GM23338 (cell line): Measurements from ENCODE around the gene PALLD. TPM values are rescaled to one million over a fixed set of nuclear protein-coding genes. Genes with fewer than 3 reads are reported as not detected.

Source experiments
- ATAC-seq: fragments of 200-7000 bp; cut with Tn5 transposase; 3 replicates; pipeline ENCODE4 v1.9.1; 2020
- DNase-seq: peaks from one replicate; pipeline ENCODE4 v3.0.0-alpha.2; 2015; ENCODE audit warnings: low spot score
- H2AFZ ChIP-seq: fragments of 200-600 bp; sonication (generic); 2 replicates; pipeline ENCODE4 v1.8.0; 2016; ENCODE audit warnings: antibody characterized with exemption, mild to moderate bottlenecking, moderate library complexity
- H3F3A ChIP-seq: fragments of 200-600 bp; sonication (generic); replicated peaks from 2 replicates; pipeline ENCODE4 v1.8.0; 2017; ENCODE audit warnings: antibody characterized with exemption, mixed run types, low read depth
- H3K27ac ChIP-seq: fragments of 200-600 bp; sonication (generic); 2 replicates; pipeline ENCODE4 v1.6.1; 2016; ENCODE audit warnings: low read depth
- H3K27me3 ChIP-seq: fragments of 200-600 bp; sonication (generic); 2 replicates; pipeline ENCODE4 v1.8.0; 2016; ENCODE audit warnings: mild to moderate bottlenecking, mixed run types, moderate library complexity; ENCODE audit not compliant: insufficient read depth
- H3K36me3 ChIP-seq: fragments of 200-600 bp; sonication (generic); 2 replicates; pipeline ENCODE4 v1.8.0; 2016; ENCODE audit warnings: mild to moderate bottlenecking; ENCODE audit not compliant: insufficient read depth
- H3K4me1 ChIP-seq: fragments of 200-600 bp; sonication (generic); 2 replicates; pipeline ENCODE4 v1.8.0; 2016; ENCODE audit warnings: mild to moderate bottlenecking, moderate library complexity; ENCODE audit not compliant: insufficient read depth
- H3K4me2 ChIP-seq: fragments of 200-600 bp; sonication (generic); 2 replicates; pipeline ENCODE4 v1.7.1; 2017; ENCODE audit warnings: mixed run types
- H3K4me3 ChIP-seq: fragments of 200-600 bp; sonication (generic); 2 replicates; pipeline ENCODE4 v1.6.1; 2016; ENCODE audit warnings: mixed run types
- H3K79me2 ChIP-seq: fragments of 200-600 bp; sonication (generic); replicated peaks from 2 replicates; pipeline ENCODE4 v1.8.0; 2017; ENCODE audit warnings: mild to moderate bottlenecking; ENCODE audit not compliant: insufficient read depth
- H3K9me2 ChIP-seq: fragments of 200-600 bp; sonication (generic); 2 replicates; pipeline ENCODE4 v1.8.0; 2017; ENCODE audit not compliant: insufficient read depth
- H4K20me1 ChIP-seq: fragments of 200-600 bp; sonication (generic); replicated peaks from 2 replicates; pipeline ENCODE4 v1.8.0; 2017; ENCODE audit warnings: mild to moderate bottlenecking; ENCODE audit not compliant: insufficient read depth
- H3K27ac Mint-ChIP-seq: 2 replicates; pipeline ENCODE4 v1.8.0; 2020; ENCODE audit warnings: inconsistent platforms, mild to moderate bottlenecking, moderate library complexity, mixed read lengths
- H3K27me3 Mint-ChIP-seq: 3 replicates; pipeline ENCODE4 v1.8.0; 2022; ENCODE audit warnings: low read depth, mild to moderate bottlenecking, moderate library complexity, mixed read lengths, inconsistent platforms; ENCODE audit not compliant: insufficient read depth, poor library complexity
- H3K36me3 Mint-ChIP-seq: 3 replicates; pipeline ENCODE4 v1.8.0; 2021; ENCODE audit warnings: low read depth, mild to moderate bottlenecking, inconsistent platforms, moderate library complexity, mixed read lengths
- H3K4me1 Mint-ChIP-seq: 3 replicates; pipeline ENCODE4 v1.8.0; 2020; ENCODE audit warnings: mild to moderate bottlenecking, inconsistent platforms, mixed read lengths
- H3K4me3 Mint-ChIP-seq: 3 replicates; pipeline ENCODE4 v1.8.0; 2021; ENCODE audit warnings: moderate library complexity, mild to moderate bottlenecking, inconsistent platforms, mixed read lengths
- H3K9me3 Mint-ChIP-seq: 3 replicates; pipeline ENCODE4 v1.8.0; 2020; ENCODE audit warnings: moderate library complexity, mild to moderate bottlenecking, inconsistent platforms, mixed read lengths
- CREB1 ChIP-seq: fragments of 250-450 bp; sonication (Bioruptor Pico); IDR thresholded peaks from 2 replicates; pipeline ENCODE4 v1.5.0; 2020; ENCODE audit warnings: low read depth, mild to moderate bottlenecking, moderate library complexity
- EZH2 ChIP-seq: fragments of 200-600 bp; sonication (generic); IDR thresholded peaks from one replicate; pipeline ENCODE4 v1.8.0; 2017; ENCODE audit warnings: antibody characterized with exemption, mild to moderate bottlenecking, low read depth; ENCODE audit not compliant: unreplicated experiment
- EZH2phosphoT487 ChIP-seq: fragments of 200-600 bp; sonication (generic); IDR thresholded peaks from one replicate; pipeline ENCODE4 v1.8.1; 2018; ENCODE audit warnings: antibody characterized with exemption; ENCODE audit not compliant: unreplicated experiment
- JUNB ChIP-seq: IDR thresholded peaks from one replicate; pipeline ENCODE4 v1.6.1; 2016; ENCODE audit warnings: antibody characterized with exemption; ENCODE audit not compliant: unreplicated experiment
- POLR2AphosphoS5 ChIP-seq: IDR thresholded peaks from 2 replicates; pipeline ENCODE4 v1.6.1; 2016; ENCODE audit warnings: antibody characterized with exemption, low read depth
- STAT1 ChIP-seq: IDR thresholded peaks from one replicate; pipeline ENCODE4 v1.6.1; 2016; ENCODE audit warnings: antibody characterized with exemption; ENCODE audit not compliant: unreplicated experiment
- ZNF331 ChIP-seq: fragments of 250-450 bp; sonication (Bioruptor Pico); IDR thresholded peaks from 2 replicates; pipeline ENCODE4 v1.5.0; 2020; ENCODE audit warnings: low read depth, mild to moderate bottlenecking, moderate library complexity
- polyA plus RNA-seq: library from polyadenylated mRNA; unstranded; fragments of >200 nt; fragmentation: Nextera tagmentation; extraction: Ambion mirVana; gene quantifications from 2 replicates; pipeline ENCODE4 v1.2.1, GENCODE V29; 2016
- total RNA-seq: library from RNA; depleted of rRNA; stranded (reverse); fragments of >200 nt; shearing (Covaris generic); gene quantifications from 2 replicates; pipeline ENCODE4 v1.2.3, GENCODE V29; 2014
- TF ChIP-seq, protein P1 (sequence below): fragments of 250-450 bp; sonication (Bioruptor Pico); IDR thresholded peaks from 2 replicates; pipeline ENCODE4 v1.5.0; 2020; ENCODE audit warnings: mild to moderate bottlenecking, moderate library complexity
- TF ChIP-seq, protein P2 (sequence below): IDR thresholded peaks from one replicate; pipeline ENCODE4 v1.6.1; 2018; ENCODE audit warnings: antibody characterized with exemption; ENCODE audit not compliant: unreplicated experiment
- TF ChIP-seq, protein P3 (sequence below), 2 experiments: fragments of 200-600 bp in 1 of 2; sonication (generic) in 1 of 2; conservative IDR thresholded peaks; 2 replicates each; pipeline versions ENCODE4 v1.5.1 to v1.6.1; 2016 to 2017; ENCODE audit warnings: antibody characterized with exemption in 2 of 2, low read depth in 2 of 2, mild to moderate bottlenecking in 2 of 2, moderate library complexity in 1 of 2
- TF ChIP-seq, protein P4 (sequence below): IDR thresholded peaks from 2 replicates; pipeline ENCODE4 v1.6.1; 2016; ENCODE audit warnings: antibody characterized with exemption

Gene PALLD
- total and polyA plus RNA-seq, 2 experiments from 2014 or later = 13.1 to 30.2 TPM

DNA sequence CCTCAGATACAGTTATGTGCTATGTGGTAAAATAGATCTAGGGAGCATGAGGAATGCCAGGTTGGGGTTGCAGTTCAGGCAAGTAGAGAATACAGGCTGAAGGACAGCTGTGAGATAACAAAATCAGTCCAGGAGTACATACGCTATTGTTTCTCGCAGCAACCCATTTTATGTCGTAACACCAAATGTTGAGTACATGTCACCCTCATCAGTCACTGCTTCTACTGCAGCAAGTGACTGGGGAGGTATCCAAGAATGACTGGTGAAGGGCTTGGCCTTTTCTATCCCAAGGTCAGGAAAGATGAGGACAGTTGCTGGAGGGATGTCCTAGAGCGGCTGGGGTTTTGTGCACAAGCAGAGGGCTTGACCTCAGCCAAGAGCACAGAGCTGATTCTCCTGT lies 341.1 kb downstream of the PALLD start (continued):
- TF ChIP-seq, protein P1, sequence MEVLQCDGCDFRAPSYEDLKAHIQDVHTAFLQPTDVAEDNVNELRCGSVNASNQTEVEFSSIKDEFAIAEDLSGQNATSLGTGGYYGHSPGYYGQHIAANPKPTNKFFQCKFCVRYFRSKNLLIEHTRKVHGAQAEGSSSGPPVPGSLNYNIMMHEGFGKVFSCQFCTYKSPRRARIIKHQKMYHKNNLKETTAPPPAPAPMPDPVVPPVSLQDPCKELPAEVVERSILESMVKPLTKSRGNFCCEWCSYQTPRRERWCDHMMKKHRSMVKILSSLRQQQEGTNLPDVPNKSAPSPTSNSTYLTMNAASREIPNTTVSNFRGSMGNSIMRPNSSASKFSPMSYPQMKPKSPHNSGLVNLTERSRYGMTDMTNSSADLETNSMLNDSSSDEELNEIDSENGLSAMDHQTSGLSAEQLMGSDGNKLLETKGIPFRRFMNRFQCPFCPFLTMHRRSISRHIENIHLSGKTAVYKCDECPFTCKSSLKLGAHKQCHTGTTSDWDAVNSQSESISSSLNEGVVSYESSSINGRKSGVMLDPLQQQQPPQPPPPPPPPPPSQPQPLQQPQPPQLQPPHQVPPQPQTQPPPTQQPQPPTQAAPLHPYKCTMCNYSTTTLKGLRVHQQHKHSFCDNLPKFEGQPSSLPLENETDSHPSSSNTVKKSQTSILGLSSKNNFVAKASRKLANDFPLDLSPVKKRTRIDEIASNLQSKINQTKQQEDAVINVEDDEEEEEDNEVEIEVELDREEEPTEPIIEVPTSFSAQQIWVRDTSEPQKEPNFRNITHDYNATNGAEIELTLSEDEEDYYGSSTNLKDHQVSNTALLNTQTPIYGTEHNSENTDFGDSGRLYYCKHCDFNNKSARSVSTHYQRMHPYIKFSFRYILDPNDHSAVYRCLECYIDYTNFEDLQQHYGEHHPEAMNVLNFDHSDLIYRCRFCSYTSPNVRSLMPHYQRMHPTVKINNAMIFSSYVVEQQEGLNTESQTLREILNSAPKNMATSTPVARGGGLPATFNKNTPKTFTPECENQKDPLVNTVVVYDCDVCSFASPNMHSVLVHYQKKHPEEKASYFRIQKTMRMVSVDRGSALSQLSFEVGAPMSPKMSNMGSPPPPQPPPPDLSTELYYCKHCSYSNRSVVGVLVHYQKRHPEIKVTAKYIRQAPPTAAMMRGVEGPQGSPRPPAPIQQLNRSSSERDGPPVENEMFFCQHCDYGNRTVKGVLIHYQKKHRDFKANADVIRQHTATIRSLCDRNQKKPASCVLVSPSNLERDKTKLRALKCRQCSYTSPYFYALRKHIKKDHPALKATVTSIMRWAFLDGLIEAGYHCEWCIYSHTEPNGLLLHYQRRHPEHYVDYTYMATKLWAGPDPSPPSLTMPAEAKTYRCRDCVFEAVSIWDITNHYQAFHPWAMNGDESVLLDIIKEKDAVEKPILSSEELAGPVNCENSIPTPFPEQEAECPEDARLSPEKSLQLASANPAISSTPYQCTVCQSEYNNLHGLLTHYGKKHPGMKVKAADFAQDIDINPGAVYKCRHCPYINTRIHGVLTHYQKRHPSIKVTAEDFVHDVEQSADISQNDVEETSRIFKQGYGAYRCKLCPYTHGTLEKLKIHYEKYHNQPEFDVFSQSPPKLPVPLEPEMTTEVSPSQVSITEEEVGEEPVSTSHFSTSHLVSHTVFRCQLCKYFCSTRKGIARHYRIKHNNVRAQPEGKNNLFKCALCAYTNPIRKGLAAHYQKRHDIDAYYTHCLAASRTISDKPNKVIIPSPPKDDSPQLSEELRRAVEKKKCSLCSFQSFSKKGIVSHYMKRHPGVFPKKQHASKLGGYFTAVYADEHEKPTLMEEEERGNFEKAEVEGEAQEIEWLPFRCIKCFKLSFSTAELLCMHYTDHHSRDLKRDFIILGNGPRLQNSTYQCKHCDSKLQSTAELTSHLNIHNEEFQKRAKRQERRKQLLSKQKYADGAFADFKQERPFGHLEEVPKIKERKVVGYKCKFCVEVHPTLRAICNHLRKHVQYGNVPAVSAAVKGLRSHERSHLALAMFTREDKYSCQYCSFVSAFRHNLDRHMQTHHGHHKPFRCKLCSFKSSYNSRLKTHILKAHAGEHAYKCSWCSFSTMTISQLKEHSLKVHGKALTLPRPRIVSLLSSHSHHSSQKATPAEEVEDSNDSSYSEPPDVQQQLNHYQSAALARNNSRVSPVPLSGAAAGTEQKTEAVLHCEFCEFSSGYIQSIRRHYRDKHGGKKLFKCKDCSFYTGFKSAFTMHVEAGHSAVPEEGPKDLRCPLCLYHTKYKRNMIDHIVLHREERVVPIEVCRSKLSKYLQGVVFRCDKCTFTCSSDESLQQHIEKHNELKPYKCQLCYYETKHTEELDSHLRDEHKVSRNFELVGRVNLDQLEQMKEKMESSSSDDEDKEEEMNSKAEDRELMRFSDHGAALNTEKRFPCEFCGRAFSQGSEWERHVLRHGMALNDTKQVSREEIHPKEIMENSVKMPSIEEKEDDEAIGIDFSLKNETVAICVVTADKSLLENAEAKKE (CRISPR knock-in tag) = no peak
- no peak for TF ChIP-seq EZH2phosphoT487

DNA sequence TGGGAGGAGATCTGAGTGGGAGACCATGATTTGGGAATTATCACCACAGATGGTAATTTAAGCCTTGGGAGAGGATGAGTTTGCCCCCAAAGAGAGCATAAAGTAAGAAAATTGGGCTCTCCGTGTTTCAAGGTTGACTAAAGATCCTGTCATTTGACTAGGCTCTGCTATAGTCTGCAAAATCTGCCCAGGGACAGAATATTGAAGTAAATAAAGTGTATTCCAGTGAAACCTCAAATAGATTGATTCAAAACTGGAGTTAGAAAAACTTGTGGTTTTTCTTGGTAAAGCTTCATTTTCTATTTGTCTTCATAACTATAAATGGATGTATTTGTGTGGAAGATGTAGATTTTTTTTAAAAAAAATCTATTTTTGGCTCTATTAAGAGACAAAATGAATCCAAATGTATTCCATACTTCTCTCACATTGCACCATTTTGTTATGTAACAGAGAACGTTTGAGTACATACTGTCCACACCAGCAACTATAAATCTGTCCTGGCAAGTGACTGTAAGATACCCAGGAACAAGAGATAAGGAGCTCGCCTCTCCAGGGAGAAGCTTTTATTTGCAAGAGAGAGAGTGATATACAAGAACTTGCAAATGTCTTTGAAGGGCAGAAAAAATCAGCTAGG lies 343.0 kb downstream of the PALLD start:
- peaks cover 67% of the 10 kb centered on the region for H3K4me1 Mint-ChIP-seq
- no peak for TF ChIP-seq POLR2AphosphoS5
- TF ChIP-seq, protein P2, sequence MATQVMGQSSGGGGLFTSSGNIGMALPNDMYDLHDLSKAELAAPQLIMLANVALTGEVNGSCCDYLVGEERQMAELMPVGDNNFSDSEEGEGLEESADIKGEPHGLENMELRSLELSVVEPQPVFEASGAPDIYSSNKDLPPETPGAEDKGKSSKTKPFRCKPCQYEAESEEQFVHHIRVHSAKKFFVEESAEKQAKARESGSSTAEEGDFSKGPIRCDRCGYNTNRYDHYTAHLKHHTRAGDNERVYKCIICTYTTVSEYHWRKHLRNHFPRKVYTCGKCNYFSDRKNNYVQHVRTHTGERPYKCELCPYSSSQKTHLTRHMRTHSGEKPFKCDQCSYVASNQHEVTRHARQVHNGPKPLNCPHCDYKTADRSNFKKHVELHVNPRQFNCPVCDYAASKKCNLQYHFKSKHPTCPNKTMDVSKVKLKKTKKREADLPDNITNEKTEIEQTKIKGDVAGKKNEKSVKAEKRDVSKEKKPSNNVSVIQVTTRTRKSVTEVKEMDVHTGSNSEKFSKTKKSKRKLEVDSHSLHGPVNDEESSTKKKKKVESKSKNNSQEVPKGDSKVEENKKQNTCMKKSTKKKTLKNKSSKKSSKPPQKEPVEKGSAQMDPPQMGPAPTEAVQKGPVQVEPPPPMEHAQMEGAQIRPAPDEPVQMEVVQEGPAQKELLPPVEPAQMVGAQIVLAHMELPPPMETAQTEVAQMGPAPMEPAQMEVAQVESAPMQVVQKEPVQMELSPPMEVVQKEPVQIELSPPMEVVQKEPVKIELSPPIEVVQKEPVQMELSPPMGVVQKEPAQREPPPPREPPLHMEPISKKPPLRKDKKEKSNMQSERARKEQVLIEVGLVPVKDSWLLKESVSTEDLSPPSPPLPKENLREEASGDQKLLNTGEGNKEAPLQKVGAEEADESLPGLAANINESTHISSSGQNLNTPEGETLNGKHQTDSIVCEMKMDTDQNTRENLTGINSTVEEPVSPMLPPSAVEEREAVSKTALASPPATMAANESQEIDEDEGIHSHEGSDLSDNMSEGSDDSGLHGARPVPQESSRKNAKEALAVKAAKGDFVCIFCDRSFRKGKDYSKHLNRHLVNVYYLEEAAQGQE = no peak
- no peak for TF ChIP-seq ZNF331 (CRISPR knock-in tag)
- TF ChIP-seq, protein P3, sequence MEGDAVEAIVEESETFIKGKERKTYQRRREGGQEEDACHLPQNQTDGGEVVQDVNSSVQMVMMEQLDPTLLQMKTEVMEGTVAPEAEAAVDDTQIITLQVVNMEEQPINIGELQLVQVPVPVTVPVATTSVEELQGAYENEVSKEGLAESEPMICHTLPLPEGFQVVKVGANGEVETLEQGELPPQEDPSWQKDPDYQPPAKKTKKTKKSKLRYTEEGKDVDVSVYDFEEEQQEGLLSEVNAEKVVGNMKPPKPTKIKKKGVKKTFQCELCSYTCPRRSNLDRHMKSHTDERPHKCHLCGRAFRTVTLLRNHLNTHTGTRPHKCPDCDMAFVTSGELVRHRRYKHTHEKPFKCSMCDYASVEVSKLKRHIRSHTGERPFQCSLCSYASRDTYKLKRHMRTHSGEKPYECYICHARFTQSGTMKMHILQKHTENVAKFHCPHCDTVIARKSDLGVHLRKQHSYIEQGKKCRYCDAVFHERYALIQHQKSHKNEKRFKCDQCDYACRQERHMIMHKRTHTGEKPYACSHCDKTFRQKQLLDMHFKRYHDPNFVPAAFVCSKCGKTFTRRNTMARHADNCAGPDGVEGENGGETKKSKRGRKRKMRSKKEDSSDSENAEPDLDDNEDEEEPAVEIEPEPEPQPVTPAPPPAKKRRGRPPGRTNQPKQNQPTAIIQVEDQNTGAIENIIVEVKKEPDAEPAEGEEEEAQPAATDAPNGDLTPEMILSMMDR (conservative IDR thresholded peaks at IDR 0.05; ENCODE audit: low read depth in 2 of 2) = no peak
- TF ChIP-seq EZH2phosphoT487 = no peak
- TF ChIP-seq STAT1 = no peak
- no peak for TF ChIP-seq JUNB
- TF ChIP-seq, protein P4, sequence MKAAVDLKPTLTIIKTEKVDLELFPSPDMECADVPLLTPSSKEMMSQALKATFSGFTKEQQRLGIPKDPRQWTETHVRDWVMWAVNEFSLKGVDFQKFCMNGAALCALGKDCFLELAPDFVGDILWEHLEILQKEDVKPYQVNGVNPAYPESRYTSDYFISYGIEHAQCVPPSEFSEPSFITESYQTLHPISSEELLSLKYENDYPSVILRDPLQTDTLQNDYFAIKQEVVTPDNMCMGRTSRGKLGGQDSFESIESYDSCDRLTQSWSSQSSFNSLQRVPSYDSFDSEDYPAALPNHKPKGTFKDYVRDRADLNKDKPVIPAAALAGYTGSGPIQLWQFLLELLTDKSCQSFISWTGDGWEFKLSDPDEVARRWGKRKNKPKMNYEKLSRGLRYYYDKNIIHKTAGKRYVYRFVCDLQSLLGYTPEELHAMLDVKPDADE = no peak
- TF ChIP-seq CREB1 (CRISPR knock-in tag) = no peak
- no peak for TF ChIP-seq EZH2

More for the DNA sequence above, 343.0 kb downstream of the PALLD start:
- H3K27ac ChIP-seq = no peak overlapping the region
- no peaks in the 10 kb centered on the region for H3K9me2 ChIP-seq
- no peaks in the 10 kb centered on the region for H3K27me3 ChIP-seq
- H3K4me3 Mint-ChIP-seq = no peak overlapping the region
- peaks cover 20% of the 10 kb centered on the region; the same call in 2 of the 3 replicates for H3K36me3 Mint-ChIP-seq
- no peaks in the 10 kb centered on the region for H3F3A ChIP-seq
- no peak overlapping the region for H3K27ac Mint-ChIP-seq
- H3K27me3 Mint-ChIP-seq = peaks cover 4% of the 10 kb centered on the region
- no peak overlapping the region for H2AFZ ChIP-seq
- no peak overlapping the region for H3K4me2 ChIP-seq
- ATAC-seq = no peak
- H4K20me1 ChIP-seq = no peaks in the 10 kb centered on the region
- H3K4me1 ChIP-seq = peaks cover 38% of the 10 kb centered on the region
- no peak overlapping the region for H3K4me3 ChIP-seq
- peaks cover 8% of the 10 kb centered on the region; the same call in 1 of the 2 replicates for H3K79me2 ChIP-seq
- no peaks in the 10 kb centered on the region for H3K36me3 ChIP-seq
- H3K9me3 Mint-ChIP-seq = no peaks in the 10 kb centered on the region; the same call in 2 of the 3 replicates
- no peak for DNase-seq
